Ascending aorta (tissue), 2 donors: ENCODE measurements around the gene MOB3B. TPM values are rescaled to one million over a fixed set of nuclear protein-coding genes. Genes with fewer than 3 reads are reported as not detected.
"Not testable (repeated sequence)": the region's sequence is repeated elsewhere in the genome, so short reads cannot be mapped to it uniquely, and the experiment has no call there.

ENCODE experiments used
- DNase-seq, 2 donors: peaks; one replicate each; pipeline ENCODE4 v3.0.0-alpha.2; 2019; ENCODE audit warnings: low spot score in 2 of 2
- H3K27ac ChIP-seq, 2 donors: fragments of 200-600 bp; sonication (generic); one replicate each; pipeline ENCODE4 v1.5.1; 2016 to 2017; ENCODE audit warnings: mild to moderate bottlenecking in 1 of 2
- H3K27me3 ChIP-seq: fragments of 200-600 bp; sonication (generic); one replicate; pipeline ENCODE4 v1.5.1; 2017
- H3K36me3 ChIP-seq, 2 donors: fragments of 200-600 bp; sonication (generic); one replicate each; pipeline ENCODE4 v1.5.1; 2016
- H3K4me1 ChIP-seq, 2 donors: fragments of 200-600 bp; sonication (generic); one replicate each; pipeline ENCODE4 v1.5.1; 2016 to 2017; ENCODE audit warnings: mild to moderate bottlenecking in 1 of 2
- H3K4me3 ChIP-seq, 2 donors: fragments of 200-600 bp; sonication (generic); one replicate each; pipeline ENCODE4 v1.5.1; 2016 to 2017; ENCODE audit warnings: mild to moderate bottlenecking in 1 of 2
- H3K9me3 ChIP-seq, 2 donors: fragments of 200-600 bp; sonication (generic); one replicate each; pipeline ENCODE4 v1.5.1; 2016
- CTCF ChIP-seq, 3 experiments: fragments of 200-600 bp in 2 of 3; fragments of 450-650 bp in 1 of 3; sonication (generic) in 2 of 3; IDR thresholded peaks; one replicate each; pipeline ENCODE4 v1.5.1; 2016 to 2019; ENCODE audit warnings: antibody characterized with exemption in 3 of 3, mild to moderate bottlenecking in 1 of 3, moderate library complexity in 1 of 3
- intact Hi-C: fragments of 100-400 bp; cut with DNase I; formaldehyde crosslinking; loops from one replicate; pipeline ENCODE4 v1.15.1; 2023
- total RNA-seq: library from RNA; depleted of rRNA; stranded (reverse); fragments of >200 nt; gene quantifications from one replicate; pipeline ENCODE4 v1.1.0, GENCODE V29; 2016

Gene MOB3B
- total RNA-seq, 1 donor from 2014 or later: 2.4 TPM

GRCh38 chr9:27460226-27461023 lies 69.2 kb downstream of the MOB3B start:
- DNase-seq: no peak
- intact Hi-C loops: no loop called here
- Histone ChIP-seq H3K4me3 (no peak overlapping the region), H3K36me3 (no peaks in the 10 kb centered on the region), H3K27me3 (no peaks in the 10 kb centered on the region), H3K27ac (no peak overlapping the region), H3K9me3 (no peaks in the 10 kb centered on the region), H3K4me1 (peaks cover 0 to 10% of the 10 kb centered on the region in 2 donors)
- no peak for TF ChIP-seq CTCF (IDR thresholded peaks at IDR 0.05)

- H3K27ac ChIP-seq: no peak overlapping the region
- DNase-seq: no peak
These were observed 72.2 kb downstream of the MOB3B start for GRCh38 chr9:27457445-27457844.

GRCh38 chr9:27453860-27454553 lies 75.6 kb downstream of the MOB3B start:
- DNase-seq: no peak
- Histone ChIP-seq H3K9me3 (no peaks in the 10 kb centered on the region), H3K27ac (no peak overlapping the region), H3K4me3 (no peak overlapping the region), H3K27me3 (no peaks in the 10 kb centered on the region), H3K4me1 (peaks cover 0 to 5% of the 10 kb centered on the region in 2 donors), H3K36me3 (peaks cover 0 to 11% of the 10 kb centered on the region in 2 donors)
- intact Hi-C loops: no loop called here
- TF ChIP-seq CTCF (IDR thresholded peaks at IDR 0.05): no peak

More at GRCh38 chr9:27457445-27457844, 72.2 kb downstream of the MOB3B start:
- no peaks in the 10 kb centered on the region for H3K27me3 ChIP-seq
- peaks cover 0 to 11% of the 10 kb centered on the region in 2 donors for H3K36me3 ChIP-seq
- intact Hi-C loops: loop anchor here (5.0 kb wide), 1 partner anchor 55 kb away; no protein-coding TSS in a partner anchor
- no peak overlapping the region for H3K4me3 ChIP-seq
- TF ChIP-seq CTCF (IDR thresholded peaks at IDR 0.05): no peak
- H3K4me1 ChIP-seq: peaks cover 0 to 10% of the 10 kb centered on the region in 2 donors
- H3K9me3 ChIP-seq: no peaks in the 10 kb centered on the region

- Histone ChIP-seq H3K9me3 (no peaks in the 10 kb centered on the region), H3K4me1 (peaks cover 0 to 3% of the 10 kb centered on the region in 2 donors), H3K36me3 (peaks cover 0 to 11% of the 10 kb centered on the region in 2 donors), H3K27me3 (no peaks in the 10 kb centered on the region), H3K27ac (no peak overlapping the region), H3K4me3 (no peak overlapping the region)
- TF ChIP-seq CTCF (IDR thresholded peaks at IDR 0.05): no peak
- intact Hi-C loops: no loop called here
- no peak for DNase-seq
These were observed 78.3 kb downstream of the MOB3B start for GRCh38 chr9:27451207-27451797.

GRCh38 chr9:27450752-27451151 lies 78.9 kb downstream of the MOB3B start:
- no peak overlapping the region for H3K4me3 ChIP-seq
- no peak for DNase-seq
- H3K9me3 ChIP-seq: no peaks in the 10 kb centered on the region
- H3K27ac ChIP-seq: no peak overlapping the region
- intact Hi-C loops: no loop called here
- TF ChIP-seq CTCF (IDR thresholded peaks at IDR 0.05): no peak
- no peaks in the 10 kb centered on the region for H3K27me3 ChIP-seq
- H3K36me3 ChIP-seq: peaks cover 0 to 11% of the 10 kb centered on the region in 2 donors
- H3K4me1 ChIP-seq: peaks cover 0 to 3% of the 10 kb centered on the region in 2 donors

GRCh38 chr9:27448356-27448755 lies 81.3 kb downstream of the MOB3B start:
- intact Hi-C loops, H3K9me3 ChIP-seq, H3K27me3 ChIP-seq, H3K4me3 ChIP-seq, H3K27ac ChIP-seq, H3K36me3 ChIP-seq, H3K4me1 ChIP-seq, DNase-seq: not testable (repeated sequence)
